GM23338 (cell line): ENCODE measurements around the gene TMEM131L. TPM values are rescaled to one million over a fixed set of nuclear protein-coding genes. Genes with fewer than 3 reads are reported as not detected.

Experiments used
- ATAC-seq: fragments of 200-7000 bp; cut with Tn5 transposase; 3 replicates; pipeline ENCODE4 v1.9.1; 2020
- DNase-seq: peaks from one replicate; pipeline ENCODE4 v3.0.0-alpha.2; 2015; ENCODE audit warnings: low spot score
- H2AFZ ChIP-seq: fragments of 200-600 bp; sonication (generic); 2 replicates; pipeline ENCODE4 v1.8.0; 2016; ENCODE audit warnings: antibody characterized with exemption, mild to moderate bottlenecking, moderate library complexity
- H3F3A ChIP-seq: fragments of 200-600 bp; sonication (generic); replicated peaks from 2 replicates; pipeline ENCODE4 v1.8.0; 2017; ENCODE audit warnings: antibody characterized with exemption, mixed run types, low read depth
- H3K27ac ChIP-seq: fragments of 200-600 bp; sonication (generic); 2 replicates; pipeline ENCODE4 v1.6.1; 2016; ENCODE audit warnings: low read depth
- H3K27me3 ChIP-seq: fragments of 200-600 bp; sonication (generic); 2 replicates; pipeline ENCODE4 v1.8.0; 2016; ENCODE audit warnings: mild to moderate bottlenecking, mixed run types, moderate library complexity; ENCODE audit not compliant: insufficient read depth
- H3K36me3 ChIP-seq: fragments of 200-600 bp; sonication (generic); 2 replicates; pipeline ENCODE4 v1.8.0; 2016; ENCODE audit warnings: mild to moderate bottlenecking; ENCODE audit not compliant: insufficient read depth
- H3K4me1 ChIP-seq: fragments of 200-600 bp; sonication (generic); 2 replicates; pipeline ENCODE4 v1.8.0; 2016; ENCODE audit warnings: mild to moderate bottlenecking, moderate library complexity; ENCODE audit not compliant: insufficient read depth
- H3K4me2 ChIP-seq: fragments of 200-600 bp; sonication (generic); 2 replicates; pipeline ENCODE4 v1.7.1; 2017; ENCODE audit warnings: mixed run types
- H3K4me3 ChIP-seq: fragments of 200-600 bp; sonication (generic); 2 replicates; pipeline ENCODE4 v1.6.1; 2016; ENCODE audit warnings: mixed run types
- H3K79me2 ChIP-seq: fragments of 200-600 bp; sonication (generic); replicated peaks from 2 replicates; pipeline ENCODE4 v1.8.0; 2017; ENCODE audit warnings: mild to moderate bottlenecking; ENCODE audit not compliant: insufficient read depth
- H3K9me2 ChIP-seq: fragments of 200-600 bp; sonication (generic); 2 replicates; pipeline ENCODE4 v1.8.0; 2017; ENCODE audit not compliant: insufficient read depth
- H4K20me1 ChIP-seq: fragments of 200-600 bp; sonication (generic); replicated peaks from 2 replicates; pipeline ENCODE4 v1.8.0; 2017; ENCODE audit warnings: mild to moderate bottlenecking; ENCODE audit not compliant: insufficient read depth
- H3K27ac Mint-ChIP-seq: 2 replicates; pipeline ENCODE4 v1.8.0; 2020; ENCODE audit warnings: inconsistent platforms, mild to moderate bottlenecking, moderate library complexity, mixed read lengths
- H3K27me3 Mint-ChIP-seq: 3 replicates; pipeline ENCODE4 v1.8.0; 2022; ENCODE audit warnings: low read depth, mild to moderate bottlenecking, moderate library complexity, mixed read lengths, inconsistent platforms; ENCODE audit not compliant: insufficient read depth, poor library complexity
- H3K36me3 Mint-ChIP-seq: 3 replicates; pipeline ENCODE4 v1.8.0; 2021; ENCODE audit warnings: low read depth, mild to moderate bottlenecking, inconsistent platforms, moderate library complexity, mixed read lengths
- H3K4me1 Mint-ChIP-seq: 3 replicates; pipeline ENCODE4 v1.8.0; 2020; ENCODE audit warnings: mild to moderate bottlenecking, inconsistent platforms, mixed read lengths
- H3K4me3 Mint-ChIP-seq: 3 replicates; pipeline ENCODE4 v1.8.0; 2021; ENCODE audit warnings: moderate library complexity, mild to moderate bottlenecking, inconsistent platforms, mixed read lengths
- H3K9me3 Mint-ChIP-seq: 3 replicates; pipeline ENCODE4 v1.8.0; 2020; ENCODE audit warnings: moderate library complexity, mild to moderate bottlenecking, inconsistent platforms, mixed read lengths
- CREB1 ChIP-seq: fragments of 250-450 bp; sonication (Bioruptor Pico); IDR thresholded peaks from 2 replicates; pipeline ENCODE4 v1.5.0; 2020; ENCODE audit warnings: low read depth, mild to moderate bottlenecking, moderate library complexity
- EZH2 ChIP-seq: fragments of 200-600 bp; sonication (generic); IDR thresholded peaks from one replicate; pipeline ENCODE4 v1.8.0; 2017; ENCODE audit warnings: antibody characterized with exemption, mild to moderate bottlenecking, low read depth; ENCODE audit not compliant: unreplicated experiment
- EZH2phosphoT487 ChIP-seq: fragments of 200-600 bp; sonication (generic); IDR thresholded peaks from one replicate; pipeline ENCODE4 v1.8.1; 2018; ENCODE audit warnings: antibody characterized with exemption; ENCODE audit not compliant: unreplicated experiment
- JUNB ChIP-seq: IDR thresholded peaks from one replicate; pipeline ENCODE4 v1.6.1; 2016; ENCODE audit warnings: antibody characterized with exemption; ENCODE audit not compliant: unreplicated experiment
- NANOG ChIP-seq: IDR thresholded peaks from 2 replicates; pipeline ENCODE4 v1.6.1; 2016; ENCODE audit warnings: antibody characterized with exemption, borderline replicate concordance
- POLR2AphosphoS5 ChIP-seq: IDR thresholded peaks from 2 replicates; pipeline ENCODE4 v1.6.1; 2016; ENCODE audit warnings: antibody characterized with exemption, low read depth
- STAT1 ChIP-seq: IDR thresholded peaks from one replicate; pipeline ENCODE4 v1.6.1; 2016; ENCODE audit warnings: antibody characterized with exemption; ENCODE audit not compliant: unreplicated experiment
- ZNF114 ChIP-seq: fragments of 250-450 bp; sonication (Bioruptor Pico); IDR thresholded peaks from 2 replicates; pipeline ENCODE4 v1.5.0; 2020; ENCODE audit warnings: mild to moderate bottlenecking, moderate library complexity
- ZNF331 ChIP-seq: fragments of 250-450 bp; sonication (Bioruptor Pico); IDR thresholded peaks from 2 replicates; pipeline ENCODE4 v1.5.0; 2020; ENCODE audit warnings: low read depth, mild to moderate bottlenecking, moderate library complexity
- polyA plus RNA-seq: library from polyadenylated mRNA; unstranded; fragments of >200 nt; fragmentation: Nextera tagmentation; extraction: Ambion mirVana; gene quantifications from 2 replicates; pipeline ENCODE4 v1.2.1, GENCODE V29; 2016
- total RNA-seq: library from RNA; depleted of rRNA; stranded (reverse); fragments of >200 nt; shearing (Covaris generic); gene quantifications from 2 replicates; pipeline ENCODE4 v1.2.3, GENCODE V29; 2014
- TF ChIP-seq, protein P1 (sequence below): IDR thresholded peaks from one replicate; pipeline ENCODE4 v1.6.1; 2018; ENCODE audit warnings: antibody characterized with exemption; ENCODE audit not compliant: unreplicated experiment
- TF ChIP-seq, protein P2 (sequence below): IDR thresholded peaks from 2 replicates; pipeline ENCODE4 v1.6.1; 2016; ENCODE audit warnings: antibody characterized with exemption
- TF ChIP-seq, protein P3 (sequence below): fragments of 250-450 bp; sonication (Bioruptor Pico); IDR thresholded peaks from 2 replicates; pipeline ENCODE4 v1.5.0; 2020; ENCODE audit warnings: mild to moderate bottlenecking, moderate library complexity
- TF ChIP-seq, protein P4 (sequence below), 2 experiments: fragments of 200-600 bp in 1 of 2; sonication (generic) in 1 of 2; conservative IDR thresholded peaks; 2 replicates each; pipeline versions ENCODE4 v1.5.1 to v1.6.1; 2016 to 2017; ENCODE audit warnings: antibody characterized with exemption in 2 of 2, low read depth in 2 of 2, mild to moderate bottlenecking in 2 of 2, moderate library complexity in 1 of 2

Gene TMEM131L
- total and polyA plus RNA-seq, 2 experiments from 2014 or later = 11.1 to 32.2 TPM

DNA sequence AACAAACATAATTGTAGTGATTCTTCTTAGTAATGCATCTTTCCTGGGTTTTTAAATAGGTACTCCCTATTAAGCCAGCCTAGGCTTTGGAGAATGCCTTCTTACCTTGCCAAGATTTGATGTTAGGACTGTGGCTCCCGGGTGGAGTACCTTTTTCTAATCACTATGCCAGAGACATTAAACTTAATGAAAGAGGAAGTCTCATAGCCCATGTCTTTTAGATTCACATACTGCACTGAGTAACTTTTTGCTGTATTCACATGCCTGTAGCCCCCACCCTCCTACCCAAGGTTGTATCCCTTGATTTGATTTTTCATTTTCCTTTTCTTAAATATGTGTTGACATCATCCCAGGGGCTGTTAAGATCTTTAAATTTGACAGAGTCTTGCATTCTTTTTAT is 113.7 kb downstream of the TMEM131L start:
- H3K4me3 Mint-ChIP-seq = no peak overlapping the region
- Histone ChIP-seq H3F3A (no peaks in the 10 kb centered on the region), H2AFZ (no peak overlapping the region), H3K79me2 (no peaks in the 10 kb centered on the region; the same call in 1 of the 2 replicates), H3K4me1 (no peaks in the 10 kb centered on the region), H4K20me1 (no peaks in the 10 kb centered on the region), H3K27me3 (no peaks in the 10 kb centered on the region), H3K4me2 (no peak overlapping the region), H3K9me2 (no peaks in the 10 kb centered on the region), H3K4me3 (no peak overlapping the region), H3K27ac (no peak overlapping the region), H3K36me3 (no peaks in the 10 kb centered on the region; the same call in 1 of the 2 replicates)
- no peak for ATAC-seq
- TF ChIP-seq CREB1 (CRISPR knock-in tag) (no peak), ZNF331 (CRISPR knock-in tag) (no peak), POLR2AphosphoS5 (no peak), EZH2 (no peak), EZH2phosphoT487 (no peak), STAT1 (no peak), JUNB (no peak), ZNF114 (CRISPR knock-in tag) (no peak), NANOG (no peak)
- TF ChIP-seq, protein P1, sequence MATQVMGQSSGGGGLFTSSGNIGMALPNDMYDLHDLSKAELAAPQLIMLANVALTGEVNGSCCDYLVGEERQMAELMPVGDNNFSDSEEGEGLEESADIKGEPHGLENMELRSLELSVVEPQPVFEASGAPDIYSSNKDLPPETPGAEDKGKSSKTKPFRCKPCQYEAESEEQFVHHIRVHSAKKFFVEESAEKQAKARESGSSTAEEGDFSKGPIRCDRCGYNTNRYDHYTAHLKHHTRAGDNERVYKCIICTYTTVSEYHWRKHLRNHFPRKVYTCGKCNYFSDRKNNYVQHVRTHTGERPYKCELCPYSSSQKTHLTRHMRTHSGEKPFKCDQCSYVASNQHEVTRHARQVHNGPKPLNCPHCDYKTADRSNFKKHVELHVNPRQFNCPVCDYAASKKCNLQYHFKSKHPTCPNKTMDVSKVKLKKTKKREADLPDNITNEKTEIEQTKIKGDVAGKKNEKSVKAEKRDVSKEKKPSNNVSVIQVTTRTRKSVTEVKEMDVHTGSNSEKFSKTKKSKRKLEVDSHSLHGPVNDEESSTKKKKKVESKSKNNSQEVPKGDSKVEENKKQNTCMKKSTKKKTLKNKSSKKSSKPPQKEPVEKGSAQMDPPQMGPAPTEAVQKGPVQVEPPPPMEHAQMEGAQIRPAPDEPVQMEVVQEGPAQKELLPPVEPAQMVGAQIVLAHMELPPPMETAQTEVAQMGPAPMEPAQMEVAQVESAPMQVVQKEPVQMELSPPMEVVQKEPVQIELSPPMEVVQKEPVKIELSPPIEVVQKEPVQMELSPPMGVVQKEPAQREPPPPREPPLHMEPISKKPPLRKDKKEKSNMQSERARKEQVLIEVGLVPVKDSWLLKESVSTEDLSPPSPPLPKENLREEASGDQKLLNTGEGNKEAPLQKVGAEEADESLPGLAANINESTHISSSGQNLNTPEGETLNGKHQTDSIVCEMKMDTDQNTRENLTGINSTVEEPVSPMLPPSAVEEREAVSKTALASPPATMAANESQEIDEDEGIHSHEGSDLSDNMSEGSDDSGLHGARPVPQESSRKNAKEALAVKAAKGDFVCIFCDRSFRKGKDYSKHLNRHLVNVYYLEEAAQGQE = no peak
- TF ChIP-seq, protein P2, sequence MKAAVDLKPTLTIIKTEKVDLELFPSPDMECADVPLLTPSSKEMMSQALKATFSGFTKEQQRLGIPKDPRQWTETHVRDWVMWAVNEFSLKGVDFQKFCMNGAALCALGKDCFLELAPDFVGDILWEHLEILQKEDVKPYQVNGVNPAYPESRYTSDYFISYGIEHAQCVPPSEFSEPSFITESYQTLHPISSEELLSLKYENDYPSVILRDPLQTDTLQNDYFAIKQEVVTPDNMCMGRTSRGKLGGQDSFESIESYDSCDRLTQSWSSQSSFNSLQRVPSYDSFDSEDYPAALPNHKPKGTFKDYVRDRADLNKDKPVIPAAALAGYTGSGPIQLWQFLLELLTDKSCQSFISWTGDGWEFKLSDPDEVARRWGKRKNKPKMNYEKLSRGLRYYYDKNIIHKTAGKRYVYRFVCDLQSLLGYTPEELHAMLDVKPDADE = no peak
- TF ChIP-seq, protein P3, sequence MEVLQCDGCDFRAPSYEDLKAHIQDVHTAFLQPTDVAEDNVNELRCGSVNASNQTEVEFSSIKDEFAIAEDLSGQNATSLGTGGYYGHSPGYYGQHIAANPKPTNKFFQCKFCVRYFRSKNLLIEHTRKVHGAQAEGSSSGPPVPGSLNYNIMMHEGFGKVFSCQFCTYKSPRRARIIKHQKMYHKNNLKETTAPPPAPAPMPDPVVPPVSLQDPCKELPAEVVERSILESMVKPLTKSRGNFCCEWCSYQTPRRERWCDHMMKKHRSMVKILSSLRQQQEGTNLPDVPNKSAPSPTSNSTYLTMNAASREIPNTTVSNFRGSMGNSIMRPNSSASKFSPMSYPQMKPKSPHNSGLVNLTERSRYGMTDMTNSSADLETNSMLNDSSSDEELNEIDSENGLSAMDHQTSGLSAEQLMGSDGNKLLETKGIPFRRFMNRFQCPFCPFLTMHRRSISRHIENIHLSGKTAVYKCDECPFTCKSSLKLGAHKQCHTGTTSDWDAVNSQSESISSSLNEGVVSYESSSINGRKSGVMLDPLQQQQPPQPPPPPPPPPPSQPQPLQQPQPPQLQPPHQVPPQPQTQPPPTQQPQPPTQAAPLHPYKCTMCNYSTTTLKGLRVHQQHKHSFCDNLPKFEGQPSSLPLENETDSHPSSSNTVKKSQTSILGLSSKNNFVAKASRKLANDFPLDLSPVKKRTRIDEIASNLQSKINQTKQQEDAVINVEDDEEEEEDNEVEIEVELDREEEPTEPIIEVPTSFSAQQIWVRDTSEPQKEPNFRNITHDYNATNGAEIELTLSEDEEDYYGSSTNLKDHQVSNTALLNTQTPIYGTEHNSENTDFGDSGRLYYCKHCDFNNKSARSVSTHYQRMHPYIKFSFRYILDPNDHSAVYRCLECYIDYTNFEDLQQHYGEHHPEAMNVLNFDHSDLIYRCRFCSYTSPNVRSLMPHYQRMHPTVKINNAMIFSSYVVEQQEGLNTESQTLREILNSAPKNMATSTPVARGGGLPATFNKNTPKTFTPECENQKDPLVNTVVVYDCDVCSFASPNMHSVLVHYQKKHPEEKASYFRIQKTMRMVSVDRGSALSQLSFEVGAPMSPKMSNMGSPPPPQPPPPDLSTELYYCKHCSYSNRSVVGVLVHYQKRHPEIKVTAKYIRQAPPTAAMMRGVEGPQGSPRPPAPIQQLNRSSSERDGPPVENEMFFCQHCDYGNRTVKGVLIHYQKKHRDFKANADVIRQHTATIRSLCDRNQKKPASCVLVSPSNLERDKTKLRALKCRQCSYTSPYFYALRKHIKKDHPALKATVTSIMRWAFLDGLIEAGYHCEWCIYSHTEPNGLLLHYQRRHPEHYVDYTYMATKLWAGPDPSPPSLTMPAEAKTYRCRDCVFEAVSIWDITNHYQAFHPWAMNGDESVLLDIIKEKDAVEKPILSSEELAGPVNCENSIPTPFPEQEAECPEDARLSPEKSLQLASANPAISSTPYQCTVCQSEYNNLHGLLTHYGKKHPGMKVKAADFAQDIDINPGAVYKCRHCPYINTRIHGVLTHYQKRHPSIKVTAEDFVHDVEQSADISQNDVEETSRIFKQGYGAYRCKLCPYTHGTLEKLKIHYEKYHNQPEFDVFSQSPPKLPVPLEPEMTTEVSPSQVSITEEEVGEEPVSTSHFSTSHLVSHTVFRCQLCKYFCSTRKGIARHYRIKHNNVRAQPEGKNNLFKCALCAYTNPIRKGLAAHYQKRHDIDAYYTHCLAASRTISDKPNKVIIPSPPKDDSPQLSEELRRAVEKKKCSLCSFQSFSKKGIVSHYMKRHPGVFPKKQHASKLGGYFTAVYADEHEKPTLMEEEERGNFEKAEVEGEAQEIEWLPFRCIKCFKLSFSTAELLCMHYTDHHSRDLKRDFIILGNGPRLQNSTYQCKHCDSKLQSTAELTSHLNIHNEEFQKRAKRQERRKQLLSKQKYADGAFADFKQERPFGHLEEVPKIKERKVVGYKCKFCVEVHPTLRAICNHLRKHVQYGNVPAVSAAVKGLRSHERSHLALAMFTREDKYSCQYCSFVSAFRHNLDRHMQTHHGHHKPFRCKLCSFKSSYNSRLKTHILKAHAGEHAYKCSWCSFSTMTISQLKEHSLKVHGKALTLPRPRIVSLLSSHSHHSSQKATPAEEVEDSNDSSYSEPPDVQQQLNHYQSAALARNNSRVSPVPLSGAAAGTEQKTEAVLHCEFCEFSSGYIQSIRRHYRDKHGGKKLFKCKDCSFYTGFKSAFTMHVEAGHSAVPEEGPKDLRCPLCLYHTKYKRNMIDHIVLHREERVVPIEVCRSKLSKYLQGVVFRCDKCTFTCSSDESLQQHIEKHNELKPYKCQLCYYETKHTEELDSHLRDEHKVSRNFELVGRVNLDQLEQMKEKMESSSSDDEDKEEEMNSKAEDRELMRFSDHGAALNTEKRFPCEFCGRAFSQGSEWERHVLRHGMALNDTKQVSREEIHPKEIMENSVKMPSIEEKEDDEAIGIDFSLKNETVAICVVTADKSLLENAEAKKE (CRISPR knock-in tag) = no peak
- TF ChIP-seq, protein P4, sequence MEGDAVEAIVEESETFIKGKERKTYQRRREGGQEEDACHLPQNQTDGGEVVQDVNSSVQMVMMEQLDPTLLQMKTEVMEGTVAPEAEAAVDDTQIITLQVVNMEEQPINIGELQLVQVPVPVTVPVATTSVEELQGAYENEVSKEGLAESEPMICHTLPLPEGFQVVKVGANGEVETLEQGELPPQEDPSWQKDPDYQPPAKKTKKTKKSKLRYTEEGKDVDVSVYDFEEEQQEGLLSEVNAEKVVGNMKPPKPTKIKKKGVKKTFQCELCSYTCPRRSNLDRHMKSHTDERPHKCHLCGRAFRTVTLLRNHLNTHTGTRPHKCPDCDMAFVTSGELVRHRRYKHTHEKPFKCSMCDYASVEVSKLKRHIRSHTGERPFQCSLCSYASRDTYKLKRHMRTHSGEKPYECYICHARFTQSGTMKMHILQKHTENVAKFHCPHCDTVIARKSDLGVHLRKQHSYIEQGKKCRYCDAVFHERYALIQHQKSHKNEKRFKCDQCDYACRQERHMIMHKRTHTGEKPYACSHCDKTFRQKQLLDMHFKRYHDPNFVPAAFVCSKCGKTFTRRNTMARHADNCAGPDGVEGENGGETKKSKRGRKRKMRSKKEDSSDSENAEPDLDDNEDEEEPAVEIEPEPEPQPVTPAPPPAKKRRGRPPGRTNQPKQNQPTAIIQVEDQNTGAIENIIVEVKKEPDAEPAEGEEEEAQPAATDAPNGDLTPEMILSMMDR (conservative IDR thresholded peaks at IDR 0.05; ENCODE audit: low read depth in 2 of 2) = no peak
- H3K27ac Mint-ChIP-seq = no peak overlapping the region
- H3K4me1 Mint-ChIP-seq = peaks cover 11% of the 10 kb centered on the region
- DNase-seq = no peak
- H3K36me3 Mint-ChIP-seq = peaks cover 7% of the 10 kb centered on the region; the same call in 2 of the 3 replicates
- H3K9me3 Mint-ChIP-seq = no peaks in the 10 kb centered on the region
- peaks cover 3% of the 10 kb centered on the region for H3K27me3 Mint-ChIP-seq
